Lung microvascular endothelial cell (primary cell): ENCODE measurements around the gene PSMB10. TPM values are rescaled to one million over a fixed set of nuclear protein-coding genes. Genes with fewer than 3 reads are reported as not detected.

Experiments
- DNase-seq, 2 donors: peaks; one replicate each; pipeline versions ENCODE4 v3.0.0 to v3.0.0-alpha.2; 2010; ENCODE audit warnings: low read depth in 2 of 2
- total RNA-seq: library from RNA; depleted of rRNA; stranded (reverse); fragments of >200 nt; gene quantifications from 2 replicates; pipeline ENCODE4 v1.2.1, GENCODE V29; 2014

The PSMB10 gene
- total RNA-seq, 1 donor from 2014 or later, result 59.1 TPM

GRCh38 chr16:67893743-67894399 is 42.8 kb downstream of the PSMB10 start:
- no peak for DNase-seq

GRCh38 chr16:67892899-67893742 is 43.5 kb downstream of the PSMB10 start, which contains the start of gene PSKH1:
TSS of gene PSKH1 (plus strand) at chr16:67893254. CDS start at chr16:67908750, 15,496 bp downstream.
- peak; percentile 97 for DNase-seq

- no peak for DNase-seq
Measured at GRCh38 chr16:67892375-67892774, 44.3 kb downstream of the PSMB10 start.

GRCh38 chr16:67888331-67888730 is 48.3 kb downstream of the PSMB10 start:
- no peak for DNase-seq

GRCh38 chr16:67886387-67886786 is 50.3 kb downstream of the PSMB10 start:
- DNase-seq, result no peak

GRCh38 chr16:67885976-67886375 is 50.7 kb downstream of the PSMB10 start:
- no peak for DNase-seq

- DNase-seq, result no peak
Measured at GRCh38 chr16:67885545-67885944, 51.1 kb downstream of the PSMB10 start.

- DNase-seq, result peak; percentile 76 to 93
Measured at GRCh38 chr16:67884684-67885083, 52.0 kb downstream of the PSMB10 start, which contains the start of gene NRN1L. TSS of gene NRN1L (plus strand) at chr16:67884885. CDS start at chr16:67884904, 19 bp downstream.

Other genes starting within 250 kb of the PSMB10 start
- 39.9 and 68.8 TPM in 2 replicates for gene GFOD2, start 217.5 kb downstream of the PSMB10 start, total RNA-seq
- gene RANBP10, start 130.3 kb downstream of the PSMB10 start, total RNA-seq, result 4.4 and 7.9 TPM in 2 replicates
- gene TSNAXIP1, start 130.0 kb downstream of the PSMB10 start, total RNA-seq, result 0.22 and 0.40 TPM in 2 replicates
- gene THAP11, start 94.5 kb downstream of the PSMB10 start, total RNA-seq, result 25.7 and 39.1 TPM in 2 replicates
- gene NUTF2, start 89.9 kb downstream of the PSMB10 start, total RNA-seq, result 164 and 193 TPM in 2 replicates
- 12.2 and 20.0 TPM in 2 replicates for gene CENPT, start 89.2 kb downstream of the PSMB10 start, total RNA-seq
- 42.3 and 42.9 TPM in 2 replicates for gene EDC4, start 63.8 kb downstream of the PSMB10 start, total RNA-seq
- gene NRN1L, start 52.0 kb downstream of the PSMB10 start, total RNA-seq, result not detected in 2 replicates
- 8.3 and 12.9 TPM in 2 replicates for gene PSKH1, start 43.6 kb downstream of the PSMB10 start, total RNA-seq
- gene CTRL, start 5.0 kb downstream of the PSMB10 start, total RNA-seq, result 0.20 and 0.22 TPM in 2 replicates
- gene LCAT, start 7.3 kb upstream of the PSMB10 start, total RNA-seq, result 0.87 and 5.4 TPM in 2 replicates
- gene SLC12A4, start 31.8 kb upstream of the PSMB10 start, total RNA-seq, result 41.2 and 108 TPM in 2 replicates
- gene DPEP3, start 43.6 kb upstream of the PSMB10 start, total RNA-seq, result 0.20 TPM in 1 of 2 replicates, not detected in the other
- 3.3 and 8.9 TPM in 2 replicates for gene DPEP2, start 62.6 kb upstream of the PSMB10 start, total RNA-seq
- gene DPEP2NB, start 79.1 kb upstream of the PSMB10 start, total RNA-seq, result under 0.01 TPM in 1 of 2 replicates, not detected in the other
- gene DDX28, start 86.4 kb upstream of the PSMB10 start, total RNA-seq, result 12.0 and 19.8 TPM in 2 replicates
- gene DUS2, start 86.4 kb upstream of the PSMB10 start, total RNA-seq, result 13.7 and 17.7 TPM in 2 replicates
- 13.1 and 18.5 TPM in 2 replicates for gene NFATC3, start 148.5 kb upstream of the PSMB10 start, total RNA-seq